ENCODE data around the gene TIMM8A.

The TIMM8A gene

GRCh38 chrX:101385795-101386541 is 37.4 kb upstream of the TIMM8A start, which contains the start of gene BTK:
TSS of gene BTK (minus strand) at chrX:101386191. CDS start at chrX:101375284, 10,907 bp downstream.
- Histone ChIP-seq H3K4me3 (ENCODE audit: low read length) (peak within 1 kb of the TSS; percentile 98), H3K36me3 (ENCODE audit: control insufficient read depth, low read length) (peaks cover 26% of the 10 kb centered on the region), H3K9me3 (ENCODE audit: control insufficient read depth, insufficient read depth, low read length) (no peaks in the 10 kb centered on the region), H3F3A (ENCODE audit: control insufficient read depth, insufficient read depth) (0 out of 2 replicates have a peak, but pooled peaks cover under 1% of the 10 kb centered on the region), H3K27me3 (ENCODE audit: control insufficient read depth, low read length) (no peaks in the 10 kb centered on the region), H3K4me2 (ENCODE audit: low read length) (peak within 1 kb of the TSS; percentile 93), H3K27ac (ENCODE audit: low read depth, low read length) (peak within 1 kb of the TSS; percentile 87), H3K4me1 (ENCODE audit: control insufficient read depth, low read length) (peaks cover 46% of the 10 kb centered on the region), H4K20me1 (ENCODE audit: control insufficient read depth, insufficient read depth, low read depth, low read length) (no peaks in the 10 kb centered on the region), H3K9me2 (replicated peaks; ENCODE audit: control insufficient read depth, low read length) (no peaks in the 10 kb centered on the region), H3K79me2 (ENCODE audit: control insufficient read depth, low read length) (peaks cover 73% of the 10 kb centered on the region)
- no peak for TF ChIP-seq EZH2phosphoT487 (IDR thresholded peaks at IDR 0.05; ENCODE audit: borderline replicate concordance, low read length)
- TF ChIP-seq, protein P1, sequence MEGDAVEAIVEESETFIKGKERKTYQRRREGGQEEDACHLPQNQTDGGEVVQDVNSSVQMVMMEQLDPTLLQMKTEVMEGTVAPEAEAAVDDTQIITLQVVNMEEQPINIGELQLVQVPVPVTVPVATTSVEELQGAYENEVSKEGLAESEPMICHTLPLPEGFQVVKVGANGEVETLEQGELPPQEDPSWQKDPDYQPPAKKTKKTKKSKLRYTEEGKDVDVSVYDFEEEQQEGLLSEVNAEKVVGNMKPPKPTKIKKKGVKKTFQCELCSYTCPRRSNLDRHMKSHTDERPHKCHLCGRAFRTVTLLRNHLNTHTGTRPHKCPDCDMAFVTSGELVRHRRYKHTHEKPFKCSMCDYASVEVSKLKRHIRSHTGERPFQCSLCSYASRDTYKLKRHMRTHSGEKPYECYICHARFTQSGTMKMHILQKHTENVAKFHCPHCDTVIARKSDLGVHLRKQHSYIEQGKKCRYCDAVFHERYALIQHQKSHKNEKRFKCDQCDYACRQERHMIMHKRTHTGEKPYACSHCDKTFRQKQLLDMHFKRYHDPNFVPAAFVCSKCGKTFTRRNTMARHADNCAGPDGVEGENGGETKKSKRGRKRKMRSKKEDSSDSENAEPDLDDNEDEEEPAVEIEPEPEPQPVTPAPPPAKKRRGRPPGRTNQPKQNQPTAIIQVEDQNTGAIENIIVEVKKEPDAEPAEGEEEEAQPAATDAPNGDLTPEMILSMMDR (IDR thresholded peaks at IDR 0.05; ENCODE audit: low read depth, low read length, poor library complexity, severe bottlenecking) = no peak

GRCh38 chrX:101385026-101385684 is 36.6 kb upstream of the TIMM8A start:
- H3K36me3 ChIP-seq (ENCODE audit: control insufficient read depth, low read length) = peaks cover 24% of the 10 kb centered on the region
- H3K9me2 ChIP-seq (replicated peaks; ENCODE audit: control insufficient read depth, low read length) = no peaks in the 10 kb centered on the region
- peak overlapping the region; percentile 98 for H3K4me3 ChIP-seq (ENCODE audit: low read length)
- peak overlapping the region; percentile 93 for H3K4me2 ChIP-seq (ENCODE audit: low read length)
- H3F3A ChIP-seq (ENCODE audit: control insufficient read depth, insufficient read depth) = no peaks in the 10 kb centered on the region
- H3K27me3 ChIP-seq (ENCODE audit: control insufficient read depth, low read length) = no peaks in the 10 kb centered on the region
- peak overlapping the region; percentile 87 for H3K27ac ChIP-seq (ENCODE audit: low read depth, low read length)
- no peaks in the 10 kb centered on the region for H4K20me1 ChIP-seq (ENCODE audit: control insufficient read depth, insufficient read depth, low read depth, low read length)
- peaks cover 44% of the 10 kb centered on the region for H3K4me1 ChIP-seq (ENCODE audit: control insufficient read depth, low read length)
- TF ChIP-seq EZH2phosphoT487 (IDR thresholded peaks at IDR 0.05; ENCODE audit: borderline replicate concordance, low read length) = no peak
- TF ChIP-seq, protein P1 (IDR thresholded peaks at IDR 0.05; ENCODE audit: low read depth, low read length, poor library complexity, severe bottlenecking) = no peak
- no peaks in the 10 kb centered on the region for H3K9me3 ChIP-seq (ENCODE audit: control insufficient read depth, insufficient read depth, low read length)
- peaks cover 69% of the 10 kb centered on the region for H3K79me2 ChIP-seq (ENCODE audit: control insufficient read depth, low read length)

DNA sequence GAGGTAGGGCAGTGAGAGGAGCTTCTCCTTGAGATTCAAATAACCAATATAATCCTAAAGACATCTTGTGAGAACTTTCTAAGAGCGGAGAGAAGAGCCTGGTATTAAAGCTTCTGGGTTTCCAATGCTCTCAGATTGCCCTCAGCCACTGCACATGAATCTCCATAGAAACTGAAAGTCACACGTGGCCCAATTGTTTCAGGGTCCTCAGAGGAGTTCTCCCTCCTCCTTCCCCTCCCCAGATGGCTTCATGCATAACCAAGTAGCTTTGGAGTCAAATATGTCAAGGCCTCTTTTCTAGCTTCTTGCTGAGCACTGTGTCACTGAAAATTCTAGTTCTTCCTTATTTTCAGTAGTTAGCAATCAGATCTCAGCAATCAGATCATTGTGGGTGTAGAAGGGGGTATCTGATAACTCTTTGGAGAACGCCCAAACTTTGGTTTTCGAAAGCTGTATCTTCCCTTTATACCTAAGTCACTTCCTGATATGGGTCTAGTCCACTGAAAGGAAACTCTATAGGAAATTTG is 35.2 kb upstream of the TIMM8A start:
- Histone ChIP-seq H3K79me2 (ENCODE audit: control insufficient read depth, low read length) (peaks cover 72% of the 10 kb centered on the region), H3F3A (ENCODE audit: control insufficient read depth, insufficient read depth) (no peaks in the 10 kb centered on the region), H3K4me3 (ENCODE audit: low read length) (peak overlapping the region; percentile 98), H3K27ac (ENCODE audit: low read depth, low read length) (peak overlapping the region; percentile 87), H3K4me2 (ENCODE audit: low read length) (peak overlapping the region; percentile 93), H3K4me1 (ENCODE audit: control insufficient read depth, low read length) (peaks cover 41% of the 10 kb centered on the region), H4K20me1 (ENCODE audit: control insufficient read depth, insufficient read depth, low read depth, low read length) (no peaks in the 10 kb centered on the region), H3K9me3 (ENCODE audit: control insufficient read depth, insufficient read depth, low read length) (no peaks in the 10 kb centered on the region), H3K36me3 (ENCODE audit: control insufficient read depth, low read length) (peaks cover 31% of the 10 kb centered on the region), H3K9me2 (replicated peaks; ENCODE audit: control insufficient read depth, low read length) (no peaks in the 10 kb centered on the region), H3K27me3 (ENCODE audit: control insufficient read depth, low read length) (no peaks in the 10 kb centered on the region)
- TF ChIP-seq EZH2phosphoT487 (IDR thresholded peaks at IDR 0.05; ENCODE audit: borderline replicate concordance, low read length) = no peak
- TF ChIP-seq, protein P1 (IDR thresholded peaks at IDR 0.05; ENCODE audit: low read depth, low read length, poor library complexity, severe bottlenecking) = no peak

Measured in DOHH2 (cell line).